GM19193 (cell line): Measurements from ENCODE around the gene NTRK1.

Source experiments
- POLR2A ChIP-seq: IDR thresholded peaks from 4 replicates; pipeline ENCODE4 v1.6.1; 2011; ENCODE audit not compliant: insufficient read depth, insufficient read length; ENCODE audit errors: extremely low read depth

The NTRK1 gene

GRCh38 chr1:156922986-156923669 lies 62.5 kb downstream of the NTRK1 start:
- TF ChIP-seq POLR2A: no peak

DNA sequence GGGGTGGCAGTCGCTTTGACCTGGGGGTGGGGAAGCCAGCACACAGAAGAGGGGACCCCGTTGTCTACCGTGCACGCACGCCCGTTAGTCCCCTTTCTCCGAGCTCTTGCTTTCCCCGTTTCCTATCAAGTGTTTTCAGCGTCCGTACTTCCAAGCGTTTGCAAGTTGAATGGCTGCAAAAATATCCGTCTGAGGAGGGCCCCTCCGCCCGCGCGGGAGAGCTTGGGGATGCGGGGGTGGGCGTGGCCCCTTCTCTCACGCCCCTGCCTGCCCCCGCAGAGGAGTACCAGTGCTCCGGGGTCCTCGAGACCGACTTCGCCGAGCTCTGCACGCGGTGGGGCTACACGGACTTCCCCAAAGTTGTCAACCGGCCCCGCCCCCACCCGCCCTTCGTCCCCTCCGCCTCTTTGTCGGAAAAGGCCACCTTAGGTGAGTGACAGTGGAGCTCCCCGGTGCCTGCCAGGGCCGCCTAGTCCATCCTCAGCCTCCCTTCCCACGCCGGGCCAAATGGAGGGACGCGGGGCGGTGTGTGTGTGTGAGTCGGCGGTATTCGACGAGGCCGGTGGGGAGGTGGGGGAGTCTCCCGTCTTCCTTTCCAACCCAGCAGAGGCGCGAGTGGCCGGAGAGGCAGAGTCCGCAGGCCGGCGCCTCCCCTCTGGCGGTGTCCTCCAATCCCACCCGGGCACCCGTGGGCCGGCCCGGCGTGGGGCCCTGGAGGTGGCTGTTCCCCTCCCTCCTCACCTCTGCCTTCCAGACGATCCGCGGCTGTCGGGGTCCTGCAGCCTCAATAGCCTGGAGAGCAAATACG lies 63.2 kb downstream of the NTRK1 start:
- TF ChIP-seq POLR2A: no peak

- TF ChIP-seq POLR2A: no peak
Measured at GRCh38 chr1:156924478-156925153, 64.0 kb downstream of the NTRK1 start.

- no peak for TF ChIP-seq POLR2A
Measured at GRCh38 chr1:156925154-156926010, 64.7 kb downstream of the NTRK1 start.

GRCh38 chr1:156926175-156926574 lies 65.5 kb downstream of the NTRK1 start:
- no peak for TF ChIP-seq POLR2A

DNA sequence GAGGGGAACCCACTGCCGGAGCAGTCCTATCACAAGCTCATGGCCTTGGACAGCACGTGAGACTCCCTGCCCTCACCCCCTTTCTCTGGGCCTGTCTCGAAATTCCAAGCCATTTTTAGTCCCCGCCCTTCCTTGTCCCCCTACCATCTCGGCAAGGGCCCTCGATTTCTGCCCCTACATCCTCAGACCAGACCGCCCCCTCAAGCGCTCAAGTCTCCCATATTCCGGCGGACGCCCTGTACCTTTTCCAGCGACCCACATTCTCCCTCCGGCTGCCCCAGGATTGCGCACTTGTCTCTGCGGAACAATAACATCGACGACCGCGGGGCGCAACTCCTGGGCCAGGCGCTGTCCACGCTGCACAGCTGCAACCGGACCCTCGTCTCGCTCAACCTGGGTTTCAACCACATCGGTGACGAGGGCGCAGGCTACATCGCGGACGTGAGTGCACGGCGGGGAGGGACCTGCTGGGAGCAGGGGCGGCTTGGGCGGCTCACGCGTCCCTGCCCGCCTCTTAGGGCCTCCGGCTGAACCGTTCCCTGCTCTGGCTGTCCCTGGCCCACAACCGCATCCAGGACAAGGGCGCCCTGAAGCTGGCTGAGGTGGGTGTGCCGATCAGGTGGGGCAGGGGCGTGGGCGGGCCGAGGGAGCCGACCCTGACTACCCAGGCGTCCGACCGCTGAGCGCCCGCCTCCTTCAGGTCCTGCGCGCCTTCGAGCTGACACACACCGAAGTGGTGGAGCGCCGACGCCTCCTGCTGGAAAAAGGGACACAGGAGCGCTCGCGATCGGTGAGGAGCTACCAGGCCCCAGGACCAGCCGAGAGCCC lies 66.8 kb downstream of the NTRK1 start:
- TF ChIP-seq POLR2A: no peak

DNA sequence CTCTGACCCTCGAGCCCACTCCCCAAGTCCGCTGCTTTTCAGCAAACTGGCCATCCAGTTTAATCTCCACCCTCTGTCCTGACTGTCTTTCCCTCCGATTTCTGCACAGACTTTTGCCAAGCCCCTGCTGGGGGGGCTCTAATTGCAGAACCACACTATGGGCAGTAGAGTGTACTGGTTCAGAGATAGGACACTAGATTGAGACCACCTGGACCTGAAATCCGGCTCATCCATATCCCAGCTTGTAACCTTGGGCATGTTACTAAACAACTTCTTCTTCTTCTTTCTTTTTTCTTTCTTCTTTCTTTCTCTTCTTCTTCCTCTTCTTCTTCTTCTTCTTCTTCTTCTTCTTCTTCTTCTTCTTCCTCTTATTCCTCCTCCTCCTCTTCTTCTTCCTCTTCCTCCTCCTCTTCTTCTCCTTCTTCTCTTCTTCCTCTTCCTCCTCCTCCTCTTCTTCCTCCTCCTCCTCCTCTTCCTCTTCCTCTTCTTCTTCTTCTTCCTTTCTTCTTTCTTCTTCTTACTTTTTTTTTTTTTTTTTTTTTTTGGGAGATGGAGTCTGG lies 67.5 kb downstream of the NTRK1 start:
- TF ChIP-seq POLR2A: no peak

- no peak for TF ChIP-seq POLR2A
Measured at GRCh38 chr1:156929596-156930238, 69.1 kb downstream of the NTRK1 start.

- no peak for TF ChIP-seq POLR2A
Measured at GRCh38 chr1:156930483-156930882, 69.8 kb downstream of the NTRK1 start.
